H1 (cell line): ENCODE data around the gene NELFB. TPM values are rescaled to one million over a fixed set of nuclear protein-coding genes. Genes with fewer than 3 reads are reported as not detected.

Source experiments
- CEBPB ChIP-seq: IDR thresholded peaks from 2 replicates; pipeline ENCODE4 v1.6.1; 2012; ENCODE audit warnings: low read depth, low read length
- CREB1 ChIP-seq: IDR thresholded peaks from 2 replicates; pipeline ENCODE4 v1.6.1; 2012; ENCODE audit warnings: inconsistent platforms
- KDM5A ChIP-seq: fragments of 200-600 bp; IDR thresholded peaks from 2 replicates; pipeline ENCODE4 v1.7.1; 2012; ENCODE audit warnings: mild to moderate bottlenecking, low read length, inconsistent platforms, mixed read lengths
- polyA plus RNA-seq, 7 experiments: library from polyadenylated mRNA; depleted of rRNA in 3 of 7; stranded (reverse) in 5 of 7; unstranded in 2 of 7; fragments of >200 nt in 5 of 7; fragments of 200-250 nt in 2 of 7; gene quantifications; 1 replicate in 5 of 7; 2 replicates in 1 of 7; 4 replicates in 1 of 7; pipeline versions ENCODE4 v1.2.1 to v1.2.3, GENCODE V29; 2011 to 2013; ENCODE audit warnings: missing spikeins in 2 of 7, mixed read lengths in 2 of 7
- total RNA-seq: library from RNA; stranded (reverse); fragmentation: NEBNext Ultra II Directional; extraction: Animal tissue kit (Norgen Biotek cat#: 25700); gene quantifications from 2 replicates; pipeline ENCODE4 v1.2.1, GENCODE V29; 2021
- TF ChIP-seq, protein P1 (sequence below): IDR thresholded peaks from 2 replicates; pipeline ENCODE4 v1.6.1; 2011; ENCODE audit warnings: low read depth, mild to moderate bottlenecking, low read length; ENCODE audit not compliant: insufficient read depth
- TF ChIP-seq, protein P2 (sequence below): IDR thresholded peaks from 2 replicates; pipeline ENCODE4 v1.6.1; 2012; ENCODE audit warnings: inconsistent platforms

NELFB gene
- total and polyA plus RNA-seq, 2 of the 8 experiments (the other 6 are each of a cell fraction or from before 2014, with no cell fraction given), result 57.6 to 78.0 TPM

DNA sequence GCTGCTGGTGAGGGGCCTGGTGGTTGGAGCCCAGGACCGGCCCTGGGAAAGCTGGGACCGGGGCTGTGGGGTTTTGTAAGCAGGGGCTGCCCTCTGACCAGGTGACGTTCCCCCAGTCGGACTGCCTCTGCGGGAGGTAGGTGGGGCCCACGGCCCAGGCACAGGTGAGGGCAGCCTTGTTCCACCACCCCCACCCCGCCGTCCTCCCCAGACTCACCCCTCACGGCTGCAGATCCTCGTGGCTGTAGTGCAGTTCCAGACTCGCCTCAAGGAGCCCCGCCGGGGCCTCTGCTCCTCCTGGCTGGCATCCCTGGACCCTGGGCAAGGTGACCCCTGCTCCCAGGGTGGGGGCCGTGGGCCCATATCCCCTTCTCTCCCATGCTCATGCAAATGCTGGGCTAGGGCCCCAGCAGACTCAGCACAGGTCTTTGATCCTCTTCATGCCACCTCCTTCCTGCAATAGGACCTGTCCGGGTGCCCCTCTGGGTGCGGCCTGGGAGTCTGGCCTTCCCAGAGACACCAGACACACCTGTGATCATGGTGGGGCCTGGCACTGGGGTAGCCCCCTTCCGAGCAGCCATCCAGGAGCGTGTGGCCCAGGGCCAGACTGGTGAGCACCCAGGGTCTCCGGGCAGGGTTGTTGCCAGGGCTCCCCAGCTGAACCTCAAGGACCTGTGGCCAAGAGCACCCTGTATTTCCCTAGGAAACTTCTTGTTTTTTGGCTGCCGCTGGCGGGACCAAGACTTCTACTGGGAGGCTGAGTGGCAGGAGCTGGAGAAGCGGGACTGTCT, 39.7 kb upstream of the NELFB start (continued):
- TF ChIP-seq, protein P1, sequence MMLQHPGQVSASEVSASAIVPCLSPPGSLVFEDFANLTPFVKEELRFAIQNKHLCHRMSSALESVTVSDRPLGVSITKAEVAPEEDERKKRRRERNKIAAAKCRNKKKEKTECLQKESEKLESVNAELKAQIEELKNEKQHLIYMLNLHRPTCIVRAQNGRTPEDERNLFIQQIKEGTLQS, result no peak
- TF ChIP-seq CREB1 (no peak), KDM5A (no peak), CEBPB (no peak)
- TF ChIP-seq, protein P2, sequence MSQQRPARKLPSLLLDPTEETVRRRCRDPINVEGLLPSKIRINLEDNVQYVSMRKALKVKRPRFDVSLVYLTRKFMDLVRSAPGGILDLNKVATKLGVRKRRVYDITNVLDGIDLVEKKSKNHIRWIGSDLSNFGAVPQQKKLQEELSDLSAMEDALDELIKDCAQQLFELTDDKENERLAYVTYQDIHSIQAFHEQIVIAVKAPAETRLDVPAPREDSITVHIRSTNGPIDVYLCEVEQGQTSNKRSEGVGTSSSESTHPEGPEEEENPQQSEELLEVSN, result no peak
